GM19043 (cell line): ENCODE results near the gene AMBRA1.

Experiments used
- ATAC-seq: cut with Tn5 transposase; IDR thresholded peaks from one replicate; pipeline ENCODE4 v1.9.1; 2021; ENCODE audit warnings: low read depth; ENCODE audit not compliant: unreplicated experiment

The AMBRA1 gene

GRCh38 chr11:46480909-46481308 lies 112.9 kb downstream of the AMBRA1 start:
- no peak for ATAC-seq

DNA sequence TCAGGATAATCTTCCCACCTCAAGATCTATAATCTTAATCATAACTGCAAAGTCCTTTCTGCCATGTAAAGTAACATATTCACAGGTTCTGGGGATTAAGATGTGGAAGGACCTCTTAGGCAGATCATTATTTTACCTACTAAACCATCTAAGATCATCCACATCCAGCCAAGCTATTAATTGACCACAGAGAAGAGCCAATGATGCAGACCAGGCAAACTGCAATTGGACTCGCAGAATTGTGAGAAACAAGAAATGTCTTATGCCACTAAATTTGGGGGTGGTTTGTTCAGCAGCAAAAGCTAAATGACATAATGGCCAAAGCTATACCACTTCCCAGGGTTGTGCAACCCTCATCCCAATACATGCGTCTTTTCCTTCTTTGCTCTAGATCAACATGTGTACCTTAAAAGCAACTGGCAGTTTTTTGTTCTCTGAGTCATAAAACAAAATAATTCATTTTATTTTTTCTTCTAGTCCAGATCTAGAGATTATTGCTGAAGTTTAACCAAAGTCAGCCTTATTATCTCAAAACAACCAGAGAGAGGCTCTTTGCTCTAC lies 113.6 kb downstream of the AMBRA1 start:
- ATAC-seq: no peak

GRCh38 chr11:46479601-46480000 lies 114.2 kb downstream of the AMBRA1 start:
- no peak for ATAC-seq

DNA sequence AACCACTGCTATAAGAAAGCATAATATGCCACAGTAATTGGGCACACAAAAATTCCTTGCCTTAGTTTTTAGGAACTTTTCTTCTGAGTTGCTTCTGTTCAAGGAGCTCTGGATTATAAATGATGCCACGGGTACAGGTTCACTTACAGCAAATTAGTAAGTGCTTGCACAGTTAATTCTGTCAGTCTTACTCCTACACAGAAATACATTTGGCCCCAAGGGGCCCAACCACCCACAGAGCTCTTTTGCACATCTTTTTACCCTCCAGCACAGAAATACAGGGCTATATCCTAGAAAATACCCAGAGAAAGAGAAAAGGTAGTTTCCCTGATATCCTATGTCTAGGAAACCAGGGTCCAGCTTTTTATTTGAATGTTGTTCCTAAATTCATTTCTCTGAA lies 115.6 kb downstream of the AMBRA1 start:
- ATAC-seq: no peak

DNA sequence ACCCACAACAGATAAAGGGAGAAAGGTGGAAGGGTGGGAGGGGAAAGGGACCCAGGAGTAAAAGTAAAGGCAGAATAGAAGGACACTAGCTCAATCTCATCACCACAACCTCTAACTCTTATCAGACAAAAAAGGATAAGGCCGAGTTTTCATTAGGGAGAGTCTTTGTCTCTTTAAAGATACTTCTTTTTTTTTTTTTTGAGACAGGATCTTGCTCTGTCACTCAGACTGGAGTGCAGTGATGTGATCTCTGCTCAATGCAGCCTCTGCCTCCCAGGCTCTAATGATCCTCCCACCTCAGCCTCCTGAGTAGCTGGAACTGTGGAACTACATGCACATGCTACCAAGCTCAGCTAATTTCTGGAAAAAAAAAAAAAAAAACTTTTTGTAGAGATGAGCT lies 116.7 kb downstream of the AMBRA1 start:
- ATAC-seq: no peak

GRCh38 chr11:46475926-46476545 lies 117.8 kb downstream of the AMBRA1 start:
- no peak for ATAC-seq

- no peak for ATAC-seq
These were observed 118.5 kb downstream of the AMBRA1 start for GRCh38 chr11:46475051-46475925.

DNA sequence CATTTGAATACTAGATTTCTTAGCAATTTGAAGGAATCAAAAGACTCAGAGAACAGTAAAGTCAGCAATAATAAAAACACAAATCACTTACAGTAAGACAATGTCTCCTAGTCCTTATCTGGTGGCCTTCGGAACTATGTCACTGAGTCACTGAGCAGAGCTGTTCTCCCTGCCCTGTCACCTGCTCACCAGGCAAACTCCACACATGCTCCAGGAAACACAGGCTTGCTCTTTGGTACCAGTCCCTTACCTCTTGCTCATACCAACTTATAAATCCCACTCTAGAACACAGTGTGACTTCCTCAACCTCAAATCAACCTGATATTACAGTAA lies 121.2 kb downstream of the AMBRA1 start:
- ATAC-seq: no peak

- no peak for ATAC-seq
These were observed 121.7 kb downstream of the AMBRA1 start for GRCh38 chr11:46471943-46472661.

DNA sequence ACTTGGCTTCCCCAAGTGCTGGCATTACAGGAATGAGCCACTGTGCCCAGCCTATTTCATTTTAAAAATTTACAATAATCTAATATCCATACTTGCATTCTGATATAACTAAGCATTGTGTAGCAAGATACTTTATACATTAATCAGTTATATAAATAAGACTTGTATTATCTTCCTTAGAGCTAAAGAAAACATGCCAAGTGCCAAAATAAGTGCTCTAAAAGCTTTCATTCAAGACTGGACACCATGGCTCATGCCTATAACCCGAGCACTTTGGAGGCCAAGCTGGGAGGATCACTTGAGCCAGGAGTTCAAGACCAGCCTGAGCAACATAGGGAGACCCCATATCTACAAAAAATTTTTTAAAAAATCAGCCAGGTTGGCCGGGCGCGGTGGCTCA lies 123.9 kb downstream of the AMBRA1 start:
- ATAC-seq: no peak

GRCh38 chr11:46465683-46466082 lies 128.1 kb downstream of the AMBRA1 start:
- no peak for ATAC-seq

GRCh38 chr11:46463701-46464421 lies 130.0 kb downstream of the AMBRA1 start:
- no peak for ATAC-seq

GRCh38 chr11:46461461-46461927 lies 132.3 kb downstream of the AMBRA1 start:
- no peak for ATAC-seq

GRCh38 chr11:46458491-46458890 lies 135.3 kb downstream of the AMBRA1 start:
- no peak for ATAC-seq

DNA sequence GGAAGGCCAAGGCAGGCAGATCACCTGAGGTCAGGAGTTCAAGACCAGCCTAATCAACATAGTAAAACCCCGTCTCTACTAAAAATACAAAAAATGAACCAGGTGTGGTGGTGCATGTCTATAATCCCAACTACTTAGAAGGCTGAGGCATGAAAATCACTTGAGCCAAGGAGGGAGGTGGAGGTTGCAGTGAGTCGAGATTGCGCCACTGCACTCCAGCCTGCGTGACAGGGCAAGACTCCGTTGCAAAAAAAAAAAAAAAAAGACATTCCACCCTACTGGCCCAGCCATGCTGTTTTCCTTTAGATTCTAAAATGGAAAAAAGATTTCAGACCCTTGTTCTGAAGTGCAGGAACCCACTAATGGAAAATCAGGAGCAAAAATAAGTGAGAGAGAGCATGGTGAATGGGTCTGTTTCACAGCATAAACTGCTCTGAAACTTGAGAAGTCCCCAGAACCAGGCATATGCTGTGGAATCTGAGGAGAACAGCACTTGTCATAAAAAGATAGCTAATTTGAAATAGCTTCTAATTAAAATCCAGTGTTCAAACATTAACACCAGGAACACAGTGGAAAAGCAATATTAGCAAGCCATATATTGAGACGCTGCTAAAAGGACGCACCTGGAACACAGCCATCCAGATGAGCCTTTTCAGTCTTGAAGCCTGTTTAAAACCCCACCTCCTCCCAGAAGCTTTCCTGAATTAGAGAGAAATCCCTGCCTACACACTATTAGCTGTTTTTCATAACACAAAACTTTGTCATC lies 136.0 kb downstream of the AMBRA1 start:
- no peak for ATAC-seq

DNA sequence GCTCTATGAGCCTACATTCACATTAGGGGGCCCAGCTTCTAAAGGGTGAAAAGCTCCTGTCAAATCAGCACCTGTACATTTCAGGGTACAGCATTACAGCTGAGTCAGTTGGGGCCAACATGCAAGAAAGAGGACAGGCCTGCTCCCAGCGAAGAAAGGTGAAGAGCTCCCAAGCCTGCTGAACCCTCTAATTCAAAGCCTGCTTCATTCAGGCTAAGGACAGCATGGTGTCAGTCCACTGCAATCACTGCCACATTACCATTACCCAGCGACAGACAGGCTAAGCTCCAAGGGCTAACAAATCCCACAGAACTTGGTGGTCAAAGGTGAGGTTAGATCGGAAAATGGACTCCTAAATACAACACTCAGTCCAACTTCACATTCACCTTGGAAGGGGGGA lies 136.8 kb downstream of the AMBRA1 start:
- ATAC-seq: no peak

DNA sequence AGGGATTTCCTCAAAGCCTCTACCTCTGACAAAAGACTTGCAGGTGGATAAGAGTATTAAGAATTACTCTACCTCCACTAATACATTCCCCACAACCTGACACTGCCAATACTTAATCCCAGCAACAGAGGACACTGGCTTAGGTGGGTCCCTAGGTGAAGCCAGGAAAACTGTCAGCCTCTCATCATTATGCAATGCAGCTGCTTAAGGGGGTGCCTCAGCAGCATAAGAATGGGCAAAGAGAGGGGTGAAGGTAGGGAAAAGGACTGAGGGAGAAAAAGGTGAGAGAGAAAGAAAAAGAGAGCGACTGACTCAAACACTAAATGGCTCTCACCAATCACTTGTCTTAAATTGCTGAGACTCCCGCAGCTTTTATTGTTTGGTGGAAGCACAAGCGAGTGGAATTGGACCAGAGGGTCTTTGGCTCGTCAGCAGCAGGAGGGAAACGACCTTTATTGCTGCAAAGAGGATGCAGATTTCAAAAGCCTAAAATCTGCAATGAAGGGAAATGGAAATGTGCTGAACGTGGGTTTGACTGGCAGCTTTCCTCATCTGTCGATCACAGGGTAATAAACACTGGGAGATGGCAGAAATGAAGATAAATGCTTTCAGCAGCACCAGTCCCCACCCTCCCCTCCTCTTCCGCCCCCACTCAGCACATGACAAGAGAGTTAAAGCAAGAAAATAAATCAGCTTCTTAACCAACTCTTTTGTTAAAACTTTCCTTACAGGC lies 137.4 kb downstream of the AMBRA1 start:
- no peak for ATAC-seq

DNA sequence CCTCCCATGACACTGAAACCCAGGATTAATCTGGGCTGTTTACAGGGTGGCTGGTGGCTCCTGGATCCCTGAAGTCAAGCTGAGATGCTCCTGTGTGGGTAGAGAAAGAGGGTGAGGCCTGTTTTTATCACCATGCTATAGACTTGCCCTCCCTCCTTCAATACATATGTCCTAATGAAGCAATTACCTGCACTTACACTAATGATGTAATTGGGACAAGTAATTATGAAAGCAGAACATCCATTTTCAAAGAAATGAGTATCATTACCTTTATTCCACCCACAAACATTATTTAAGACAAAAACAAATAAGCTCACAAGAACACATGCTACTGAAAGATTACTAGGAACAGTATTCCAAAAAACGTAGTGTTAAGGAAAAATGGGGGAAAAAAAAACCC lies 138.0 kb downstream of the AMBRA1 start:
- no peak for ATAC-seq

DNA sequence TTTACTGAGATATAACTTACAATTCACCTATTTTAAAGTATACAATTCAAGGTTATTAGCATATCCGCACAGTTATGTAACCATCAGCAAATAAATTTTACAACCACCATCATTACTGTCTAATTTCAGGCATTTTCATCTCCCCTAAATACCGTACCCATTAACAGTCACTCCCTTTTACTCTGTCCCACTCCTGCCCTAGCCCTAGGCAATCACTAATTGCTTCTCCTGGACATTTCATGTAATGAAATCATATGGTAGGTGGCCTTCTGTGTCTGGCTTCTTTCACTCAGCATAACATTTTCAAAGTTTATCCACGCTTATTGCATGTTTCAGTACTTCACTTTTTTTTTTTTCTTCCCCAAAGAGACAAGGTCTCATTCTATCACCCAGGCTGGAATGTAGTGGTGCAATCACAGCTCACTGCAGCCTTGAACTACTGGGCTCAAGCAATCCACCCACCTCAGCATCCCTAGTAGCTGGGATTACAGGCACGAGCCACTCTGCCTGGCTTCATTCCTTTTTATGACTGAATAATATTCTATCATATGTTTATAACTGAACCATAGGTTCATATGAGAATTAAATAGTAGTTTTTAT lies 140.8 kb downstream of the AMBRA1 start:
- no peak for ATAC-seq
